ENCODE results near the gene ACOXL.
"Not testable (repeated sequence)": the region's sequence is repeated elsewhere in the genome, so short reads cannot be mapped to it uniquely, and the experiment has no call there.

Gene ACOXL

DNA sequence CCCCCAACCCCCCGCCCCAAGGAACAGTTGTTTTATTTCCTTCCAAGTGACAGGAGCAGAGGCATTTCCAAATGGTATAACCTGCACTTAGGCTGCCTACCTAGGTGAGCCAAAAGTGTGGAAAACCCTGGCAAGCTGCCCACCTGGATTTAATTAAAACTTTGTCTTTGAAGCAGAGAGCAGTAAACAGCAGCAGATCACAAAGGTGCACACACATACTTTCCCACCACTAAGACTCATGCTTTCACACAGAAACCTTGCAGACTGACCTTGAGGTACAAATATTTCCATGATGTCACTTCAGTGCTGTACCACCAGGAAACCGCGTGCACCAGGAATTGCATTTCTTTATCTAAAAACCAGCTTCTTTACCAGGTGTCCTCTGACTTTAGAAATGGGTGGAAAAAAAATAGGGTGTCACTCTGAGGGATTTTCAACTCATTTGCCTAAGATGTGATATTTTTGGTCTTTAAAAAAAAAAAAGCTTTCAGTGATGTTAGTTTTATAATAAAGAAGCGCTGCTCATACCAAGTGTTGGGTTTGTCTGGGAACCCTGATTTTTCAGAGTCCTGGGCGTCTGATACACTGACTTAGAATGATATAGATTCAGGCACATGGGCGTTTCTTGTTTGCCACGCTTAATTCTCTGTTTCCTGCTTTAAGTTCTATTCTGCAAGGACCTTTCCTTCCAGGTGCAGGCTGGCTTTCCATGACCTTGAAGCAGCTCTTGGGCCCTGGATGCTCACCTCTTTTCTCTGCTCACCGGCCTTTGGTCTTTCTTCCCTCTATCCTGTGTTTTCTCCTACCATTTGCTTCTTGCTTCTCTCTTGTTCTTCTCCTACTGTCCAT, 317.6 kb downstream of the ACOXL start:
- DNase-seq: no peak

DNA sequence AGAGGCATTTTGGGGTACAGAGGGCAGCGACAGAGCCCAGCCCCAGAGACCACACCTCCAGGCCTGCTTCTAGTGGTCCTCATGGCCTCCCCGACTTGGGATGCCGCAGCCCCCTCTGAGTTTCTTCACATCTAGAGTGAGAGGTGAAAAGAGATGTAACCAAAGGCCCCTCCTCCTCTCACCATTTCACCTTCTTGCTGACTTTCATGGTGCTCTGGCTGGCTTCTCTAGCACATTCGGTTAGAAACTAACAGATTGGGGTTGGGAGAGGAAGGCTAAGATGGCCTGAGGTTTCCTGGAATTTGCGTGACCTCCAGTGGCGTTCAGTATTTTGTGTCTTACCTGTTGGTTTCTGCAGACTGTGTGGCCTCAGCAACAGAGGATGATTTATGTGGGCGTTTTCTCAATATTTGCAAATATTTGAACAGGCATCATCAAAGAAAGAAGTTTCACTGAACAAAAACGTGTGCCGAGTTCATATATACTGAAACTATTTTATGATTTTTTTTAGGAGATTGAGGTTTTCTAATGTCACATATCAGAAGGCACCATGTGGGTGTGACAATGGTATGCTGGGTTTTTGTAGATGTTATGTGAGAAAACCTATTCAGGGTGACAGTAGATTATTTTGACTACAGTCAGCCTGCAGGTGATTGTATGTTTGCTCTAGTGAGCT, 318.5 kb downstream of the ACOXL start:
- DNase-seq: no peak

DNA sequence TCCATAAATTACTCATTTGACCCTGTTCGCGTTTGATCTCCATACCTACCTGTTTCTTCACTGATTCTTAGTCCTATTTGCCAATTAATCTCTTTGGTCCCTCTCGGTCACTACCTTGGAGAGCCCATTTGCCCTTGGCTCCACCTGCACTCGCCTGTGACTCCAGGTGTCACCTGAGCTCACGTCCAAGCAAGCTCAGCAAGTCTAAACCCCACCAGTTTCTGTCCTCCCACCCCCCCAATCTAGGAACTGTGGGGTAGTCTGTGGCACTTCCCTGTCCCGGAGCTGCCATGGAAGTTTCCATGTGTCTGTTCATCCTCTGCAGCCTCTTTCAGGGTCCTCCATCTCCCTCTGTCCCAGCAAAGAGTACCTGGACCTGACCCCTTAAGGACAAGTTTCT, 320.2 kb downstream of the ACOXL start:
- DNase-seq: no peak

DNA sequence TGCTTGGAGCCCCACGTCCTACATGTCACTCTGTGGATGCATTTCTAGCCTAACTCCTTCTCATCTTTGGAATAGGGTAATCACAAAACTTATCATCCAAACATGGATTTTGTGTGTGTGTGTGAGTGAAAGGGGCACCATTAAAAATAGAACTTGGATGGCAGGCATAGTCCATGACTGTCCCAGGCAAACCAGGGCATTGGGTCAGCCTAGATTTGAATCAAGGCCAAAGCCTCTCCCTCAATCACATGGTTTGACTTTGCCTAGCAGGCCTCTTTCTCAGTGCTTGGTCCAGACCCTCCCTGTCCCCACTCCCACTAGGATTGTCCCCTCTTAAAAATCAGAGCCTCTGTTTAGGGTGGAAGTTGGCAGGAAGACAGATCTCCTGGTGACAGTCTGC, 320.9 kb downstream of the ACOXL start:
- DNase-seq: no peak

DNA sequence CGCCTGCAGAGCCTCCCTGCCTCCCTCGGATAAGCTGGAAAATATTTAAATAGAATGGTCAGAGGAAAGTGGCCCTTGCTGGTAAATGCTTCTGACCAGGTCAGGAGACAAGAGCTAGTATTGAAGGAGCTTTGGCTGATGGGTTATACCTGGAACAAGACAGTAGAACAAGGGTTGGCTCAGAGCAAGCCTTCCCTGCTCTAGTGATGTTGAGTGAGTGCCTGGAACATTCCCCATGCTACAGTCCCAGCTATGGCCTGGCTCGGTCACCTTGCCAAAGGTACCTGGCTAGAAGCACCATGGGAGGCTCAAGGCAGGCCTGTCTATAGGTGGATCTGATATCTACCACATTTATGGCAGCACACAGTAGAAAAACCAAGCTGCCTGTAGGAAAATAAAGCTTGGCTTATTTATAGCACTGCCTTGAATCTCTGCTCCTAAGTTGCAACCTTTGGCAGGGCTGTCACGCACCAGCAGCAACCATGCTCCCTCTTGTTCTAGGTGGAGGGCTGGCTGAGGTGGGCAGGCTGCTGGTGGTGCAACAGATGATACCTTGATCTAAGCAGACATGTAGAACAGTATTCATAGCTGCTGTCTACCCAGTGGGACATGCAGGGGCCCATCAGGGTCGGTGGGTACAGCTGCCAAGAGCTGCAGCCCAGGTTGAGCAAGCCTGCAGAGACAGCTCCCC, 321.6 kb downstream of the ACOXL start:
- no peak for DNase-seq

DNA sequence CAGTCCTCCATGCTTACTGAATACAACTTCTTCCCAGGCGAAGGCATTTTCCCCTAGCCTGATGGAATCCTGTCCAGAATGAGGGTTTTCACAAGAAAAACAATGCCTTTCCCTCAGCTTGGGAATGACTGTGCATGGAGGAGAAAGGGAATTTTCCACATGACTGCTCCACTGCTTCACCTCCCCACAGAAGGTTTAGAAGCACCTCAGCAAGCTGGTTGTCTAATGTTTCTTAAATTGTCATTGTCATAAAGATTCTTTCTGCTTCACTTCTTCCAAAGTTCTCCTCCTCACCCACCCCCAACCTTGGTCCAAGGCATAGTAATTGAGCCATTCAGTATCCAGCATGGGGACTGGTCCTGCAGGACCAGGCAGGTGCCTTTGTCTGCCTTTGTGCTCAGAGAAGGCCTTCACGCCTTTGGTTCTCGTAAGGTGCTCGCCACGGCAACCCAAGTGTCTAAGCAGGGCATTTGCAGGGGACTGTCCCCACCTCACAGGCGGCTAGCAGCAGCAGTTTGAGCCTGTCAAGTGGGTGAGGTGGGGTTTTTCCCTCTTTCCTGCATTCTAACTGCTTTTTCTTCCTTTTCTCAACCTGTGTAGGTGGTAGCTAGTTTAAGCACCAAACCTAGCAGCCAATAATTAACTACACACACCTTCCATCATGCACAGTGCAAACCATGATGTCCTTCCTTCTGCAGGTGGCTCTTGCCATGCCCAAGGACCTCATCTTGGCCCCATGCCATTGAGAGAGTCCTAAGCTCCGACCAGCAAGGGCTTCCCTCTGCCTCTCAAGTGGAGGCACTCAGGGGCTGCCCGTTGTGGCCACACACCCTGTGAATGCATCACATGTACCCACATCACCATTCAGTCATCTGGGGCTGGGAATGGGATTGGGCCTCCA, 322.7 kb downstream of the ACOXL start:
- DNase-seq: no peak

DNA sequence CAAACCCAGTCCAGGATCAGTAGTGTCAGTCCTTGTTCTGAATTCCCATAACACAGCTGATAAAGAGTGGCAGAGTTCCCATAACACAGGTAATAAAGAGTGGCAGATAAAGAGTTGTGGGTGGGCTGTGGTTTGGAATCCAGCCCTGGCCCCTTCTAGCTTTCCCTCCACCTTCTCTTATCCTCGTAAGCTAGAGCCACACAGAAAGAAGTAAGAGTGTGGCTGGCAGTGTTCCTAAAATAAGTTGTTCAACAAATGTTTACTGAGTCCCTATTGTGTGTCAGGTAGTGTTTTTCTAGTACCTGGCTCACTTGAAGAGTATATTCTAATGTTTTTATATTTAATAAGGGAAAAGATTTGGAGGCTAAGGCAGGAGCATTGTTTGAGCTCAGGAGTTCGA, 323.4 kb downstream of the ACOXL start:
- DNase-seq: no peak

DNA sequence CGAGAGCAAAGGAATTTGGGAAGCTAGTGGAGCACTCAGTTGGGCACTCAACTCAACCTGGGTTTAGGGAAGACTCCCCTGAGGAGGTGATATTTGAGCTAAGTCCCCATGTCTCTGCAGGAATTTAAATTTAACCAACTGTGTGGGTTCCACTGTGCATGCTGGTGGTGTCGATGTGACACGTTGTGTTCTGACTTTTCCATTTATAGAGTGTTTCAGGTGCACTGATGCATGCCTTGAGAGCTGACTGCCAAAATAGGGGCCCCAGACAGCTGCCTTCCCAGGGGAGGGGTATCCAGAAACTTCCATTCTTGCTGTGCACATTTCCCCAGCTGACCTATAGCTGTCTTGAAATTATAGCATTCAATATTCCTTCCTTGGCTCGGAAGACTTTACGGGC, 324.7 kb downstream of the ACOXL start:
- no peak for DNase-seq

DNA sequence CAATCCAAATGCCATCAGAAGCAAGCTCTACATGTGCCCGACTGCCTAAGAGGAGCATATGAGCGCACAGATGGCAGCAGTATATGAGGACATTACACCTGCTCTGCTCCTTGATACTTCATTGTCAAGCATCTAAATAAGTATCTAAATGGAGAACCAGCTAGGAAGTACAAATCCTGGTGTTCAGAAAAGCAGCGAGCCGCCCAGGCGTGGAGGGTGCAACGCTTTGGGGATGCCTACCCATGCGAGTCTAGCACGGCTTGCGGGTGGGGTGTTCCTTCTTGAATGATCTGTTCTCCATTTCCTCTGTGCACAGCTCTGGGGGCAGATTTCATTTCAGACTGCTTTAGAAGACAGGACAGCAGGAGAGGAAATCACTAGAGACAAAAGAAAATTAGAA, 325.3 kb downstream of the ACOXL start:
- no peak for DNase-seq

DNA sequence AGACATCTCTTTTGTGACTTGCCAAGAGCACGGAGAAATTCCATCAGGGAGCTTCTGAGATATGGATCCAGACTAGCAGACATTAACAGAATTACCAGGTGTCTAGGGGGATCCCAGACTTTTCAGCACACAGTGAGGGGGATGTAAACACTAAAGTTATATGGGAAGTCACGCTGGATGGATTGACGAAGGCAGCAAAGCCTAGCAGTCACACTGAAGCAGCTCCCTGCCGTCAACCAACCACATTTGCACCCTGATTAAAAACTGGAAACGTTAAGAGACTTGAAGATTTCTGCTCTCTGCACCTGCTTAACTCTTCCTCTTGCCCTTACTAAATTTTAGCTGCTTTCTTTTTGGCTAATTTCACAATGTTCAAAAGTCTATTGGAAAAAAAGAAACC, 325.9 kb downstream of the ACOXL start:
- DNase-seq: no peak

DNA sequence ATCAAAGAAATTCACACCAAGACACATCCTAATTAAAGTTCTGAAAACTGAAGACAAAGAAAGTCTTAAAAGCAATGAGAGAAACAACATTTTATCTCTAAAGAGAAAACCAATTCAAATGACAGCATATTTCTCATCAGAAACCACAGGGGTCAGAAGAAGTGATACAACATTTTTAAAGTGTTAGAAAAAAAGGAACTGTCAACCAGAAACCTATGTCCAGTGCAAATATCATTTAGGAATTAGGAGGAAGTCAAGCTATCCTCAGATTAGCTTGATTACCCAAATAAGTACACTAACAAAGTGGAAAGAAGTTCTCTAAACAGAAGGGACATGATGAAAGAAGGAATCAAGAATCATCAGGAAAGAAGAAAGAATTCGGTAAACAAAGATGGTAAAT, 328.8 kb downstream of the ACOXL start:
- DNase-seq: no peak

DNA sequence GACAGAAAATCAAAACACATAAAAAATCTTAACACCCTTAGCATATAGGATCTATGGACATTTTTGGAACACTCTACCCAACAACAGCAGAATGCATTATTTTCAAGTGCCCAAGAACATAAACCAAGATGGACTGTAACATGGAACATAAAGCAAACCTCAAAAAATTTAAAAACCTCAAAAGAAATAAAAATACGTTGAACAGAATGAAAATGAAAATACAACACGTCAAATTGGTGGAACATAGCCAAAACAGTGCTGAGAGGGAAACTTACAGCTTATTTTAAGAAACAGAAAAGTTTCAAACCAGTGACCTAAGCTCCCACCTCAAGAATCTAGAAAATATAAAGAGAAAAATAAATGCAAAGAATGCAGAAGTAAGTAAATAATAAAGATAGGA, 330.0 kb downstream of the ACOXL start:
- no peak for DNase-seq

DNA sequence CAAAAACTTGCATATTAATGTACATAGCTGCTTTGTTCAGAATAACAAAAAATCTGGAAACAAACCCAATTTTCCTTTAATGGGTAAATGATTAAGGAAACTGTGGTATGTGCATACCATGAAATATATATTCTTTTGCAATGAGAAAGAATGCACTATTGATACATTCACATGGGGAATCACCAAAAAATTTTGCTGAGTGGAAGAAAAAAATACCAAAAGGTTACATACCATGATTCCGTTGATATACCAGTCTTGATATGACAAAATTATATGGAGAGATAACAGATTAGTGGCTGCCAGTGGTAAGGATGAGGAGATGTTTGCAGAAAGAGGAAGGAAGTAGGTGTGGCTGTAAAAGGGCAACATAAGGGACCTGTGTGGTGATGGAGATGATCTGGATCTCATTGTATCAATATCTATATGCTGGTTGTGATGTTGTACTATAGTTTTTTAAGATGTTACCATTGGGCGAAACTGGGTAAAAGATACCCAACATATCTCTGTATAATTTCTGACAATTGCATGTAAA, 333.8 kb downstream of the ACOXL start:
- DNase-seq: no peak

DNA sequence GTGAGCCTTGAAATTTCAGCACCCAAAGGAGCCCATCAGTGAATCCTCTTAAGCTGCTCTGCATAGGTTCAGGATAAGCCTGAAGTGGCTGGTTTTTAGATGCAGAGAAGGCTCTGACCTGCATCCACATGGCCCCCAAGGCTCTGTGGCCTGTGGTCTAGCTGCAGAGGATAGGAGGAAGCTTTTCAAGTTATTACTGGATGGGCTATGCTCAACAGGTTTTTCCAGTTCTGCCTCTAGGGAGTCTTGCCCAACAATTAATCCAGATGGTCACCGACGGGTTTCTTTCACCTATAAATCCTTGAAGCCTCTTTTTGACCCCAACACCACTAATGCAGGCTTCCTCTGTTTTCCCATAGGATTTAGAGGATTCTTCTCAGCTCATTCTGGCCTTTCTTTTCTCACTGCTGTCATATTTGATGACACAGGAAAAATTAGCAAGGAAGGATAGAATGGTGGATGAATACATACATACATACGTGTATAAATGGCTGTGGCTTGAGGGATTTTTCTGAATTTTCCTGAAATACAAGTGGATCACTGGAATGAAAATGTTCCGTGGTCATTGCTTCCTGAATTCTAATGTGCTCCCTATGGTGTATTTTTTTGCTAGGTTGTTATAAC, 336.2 kb downstream of the ACOXL start:
- DNase-seq: no peak

DNA sequence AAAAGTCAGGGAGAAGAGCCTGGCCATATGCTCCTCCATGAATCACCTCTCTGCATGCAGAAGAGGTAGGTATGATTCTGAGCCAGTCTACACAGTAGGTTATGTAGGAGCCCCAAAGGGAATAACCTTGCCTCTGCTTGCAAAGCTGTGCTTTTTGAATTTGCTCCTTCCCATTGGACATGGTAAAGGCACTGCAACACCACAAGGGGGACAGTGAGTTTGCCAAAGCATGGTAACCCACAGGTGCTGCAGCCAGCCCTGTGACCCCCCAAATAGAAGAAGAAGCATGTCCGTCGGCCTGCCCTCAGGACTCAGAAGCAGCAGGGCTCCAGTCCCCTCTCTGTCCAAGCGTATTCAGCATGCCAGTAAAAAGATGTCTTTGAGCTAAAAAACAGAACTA, 337.3 kb downstream of the ACOXL start:
- DNase-seq: no peak

DNA sequence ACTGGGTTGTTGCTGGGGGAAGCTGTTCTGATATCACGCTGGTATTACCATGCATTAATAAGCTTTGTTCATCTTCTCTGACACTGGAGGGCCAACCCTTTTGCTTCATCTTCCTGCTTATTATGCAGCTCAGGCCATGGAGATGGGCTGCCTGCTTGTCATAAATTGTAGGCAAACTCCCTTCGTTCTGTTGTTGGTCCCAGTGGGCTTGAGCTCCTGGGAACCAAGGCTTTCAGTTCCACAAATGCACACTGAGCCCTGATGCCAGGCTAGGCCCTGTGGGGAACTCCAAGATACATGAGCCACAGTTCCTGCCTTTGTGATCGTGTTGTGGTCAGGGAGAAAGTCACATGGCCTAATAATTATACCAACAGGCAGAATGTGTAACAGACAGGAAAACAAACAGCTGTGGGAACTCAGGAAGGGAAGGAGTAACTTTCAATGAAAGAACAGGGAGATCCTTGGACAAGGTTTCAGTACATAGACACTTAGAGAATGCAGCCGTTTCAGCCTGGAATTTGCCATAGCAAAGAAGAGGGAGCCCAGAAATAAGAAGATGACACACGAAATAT, 339.3 kb downstream of the ACOXL start:
- no peak for DNase-seq

DNA sequence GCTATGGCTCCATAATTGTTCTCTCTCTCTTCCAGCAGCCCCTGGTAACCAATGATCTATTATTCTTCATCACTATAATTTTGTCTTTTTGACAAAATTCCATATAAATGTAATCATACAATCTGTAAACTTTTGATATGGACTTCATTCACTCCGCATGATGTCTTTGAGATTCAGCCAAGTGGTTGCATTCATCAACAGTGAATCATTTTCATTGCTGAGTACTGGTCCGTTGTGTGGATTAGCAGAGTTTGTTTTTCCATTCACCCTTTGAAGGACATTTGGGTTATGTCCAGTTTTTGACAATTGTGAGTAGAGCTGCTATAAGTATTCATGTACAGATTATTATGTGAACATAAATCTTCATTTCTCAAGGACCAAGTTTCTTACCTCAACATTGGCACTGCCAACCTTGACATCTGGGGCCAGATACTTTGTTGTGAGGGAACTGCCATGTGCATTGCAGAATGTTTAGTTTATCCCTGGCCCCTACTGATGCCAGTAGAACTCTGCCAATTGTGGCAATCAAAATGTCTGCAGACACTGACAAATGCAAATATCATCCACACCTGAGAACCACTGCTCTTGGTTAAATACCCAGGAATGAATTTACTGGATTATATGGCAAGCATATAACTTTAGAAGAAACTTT, 340.0 kb downstream of the ACOXL start:
- no peak for DNase-seq

DNA sequence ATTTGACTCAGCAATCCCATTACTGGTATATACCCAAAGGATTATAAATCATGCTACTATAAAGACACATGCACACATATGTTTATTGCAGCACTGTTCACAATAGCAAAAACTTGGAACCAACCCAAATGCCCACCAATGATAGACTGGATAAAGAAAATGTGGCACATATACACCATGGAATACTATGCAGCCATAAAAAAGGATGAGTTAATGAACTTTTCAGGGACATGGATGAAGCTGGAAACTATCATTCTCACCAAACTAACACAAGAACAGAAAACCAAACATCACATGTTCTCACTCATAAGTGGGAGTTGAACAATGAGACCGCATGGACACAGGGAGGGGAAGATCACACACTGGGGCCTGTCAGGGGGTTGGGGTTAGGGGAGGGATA, 350.3 kb downstream of the ACOXL start:
- DNase-seq: not testable (repeated sequence)

DNA sequence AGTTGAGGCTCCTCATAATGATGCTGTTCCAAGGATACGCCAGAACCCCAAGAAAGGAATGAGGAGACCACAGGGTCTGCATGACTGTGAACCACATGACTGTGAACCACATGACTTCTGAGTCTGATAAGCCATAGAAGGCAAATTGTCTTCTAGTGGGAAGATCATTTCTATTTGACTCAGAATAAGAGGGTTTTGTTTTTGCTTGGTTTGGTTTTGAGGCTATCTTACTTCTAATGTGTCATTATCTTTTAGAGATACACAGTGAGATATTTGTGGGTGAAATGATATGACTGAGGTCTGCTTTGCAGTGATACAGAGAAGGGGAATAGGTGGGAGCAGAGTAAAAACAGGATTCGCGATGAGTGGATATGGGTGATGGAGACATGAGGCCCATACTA, 359.4 kb downstream of the ACOXL start:
- DNase-seq: no peak

DNA sequence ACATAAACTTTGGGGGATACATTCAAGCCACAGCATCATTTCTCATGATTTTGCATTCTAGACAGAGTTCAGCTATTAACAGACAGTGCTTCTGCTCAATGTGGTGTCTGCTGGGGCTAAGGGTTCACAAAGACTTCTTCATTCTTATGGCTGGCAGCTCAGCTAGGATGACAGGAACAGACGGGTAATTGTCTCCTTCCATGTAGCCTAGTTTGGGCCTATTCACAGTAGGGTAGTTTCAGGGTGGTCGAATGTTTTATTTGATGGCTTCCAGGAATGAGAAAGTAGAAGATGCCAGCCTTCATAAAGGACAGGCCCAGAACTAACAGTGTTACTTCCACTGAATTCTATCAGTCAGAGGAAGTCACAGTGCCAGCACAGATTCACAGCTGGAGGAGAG, 362.3 kb downstream of the ACOXL start:
- DNase-seq: no peak

DNA sequence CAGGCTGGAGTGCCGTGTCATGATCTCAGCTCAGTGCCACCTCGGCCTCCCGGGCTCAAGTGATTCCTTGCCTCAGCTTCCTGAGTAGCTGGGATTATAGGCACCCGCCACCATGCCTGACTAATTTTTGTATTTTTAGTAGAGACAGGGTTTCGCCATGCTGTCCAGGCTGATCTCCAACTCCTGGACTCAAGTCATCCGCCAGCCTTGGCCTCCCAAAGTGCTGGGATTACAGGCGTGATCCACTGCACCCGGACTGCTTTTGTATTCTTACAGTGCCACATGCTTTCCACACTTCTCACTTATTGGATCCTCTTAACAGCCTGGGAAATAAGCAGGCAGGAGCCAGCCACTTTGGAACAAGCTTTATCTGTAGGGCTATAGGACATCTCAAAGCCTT, 363.1 kb downstream of the ACOXL start:
- DNase-seq: no peak

Measured in NCI-H187 treated with DMSO at 0.1 percent for 48 hours (cell line).